HG02885 (cell line): ENCODE data around the gene SNAP91.
"Not testable (repeated sequence)": the region's sequence is repeated elsewhere in the genome, so short reads cannot be mapped to it uniquely, and the experiment has no call there.

ENCODE experiments used
- ATAC-seq: cut with Tn5 transposase; IDR thresholded peaks from one replicate; pipeline ENCODE4 v1.9.1; 2021; ENCODE audit warnings: mild to moderate bottlenecking; ENCODE audit not compliant: unreplicated experiment, poor library complexity

Gene SNAP91

GRCh38 chr6:83708970-83709747, at the start of gene SNAP91:
SNAP91 (minus strand) TSS chr6:83709101; CDS start chr6:83707927, 1,174 bp downstream.
- ATAC-seq, result no peak

- no peak for ATAC-seq
Measured at GRCh38 chr6:83758533-83758932, 49.6 kb upstream of the SNAP91 start.

- no peak for ATAC-seq
Measured at GRCh38 chr6:83757021-83757420, 48.1 kb upstream of the SNAP91 start.

GRCh38 chr6:83756565-83756964, 47.7 kb upstream of the SNAP91 start:
- no peak for ATAC-seq

GRCh38 chr6:83752375-83752774, 43.5 kb upstream of the SNAP91 start:
- not testable (repeated sequence) for ATAC-seq

GRCh38 chr6:83741089-83741488, 32.2 kb upstream of the SNAP91 start:
- ATAC-seq, result no peak

- no peak for ATAC-seq
Measured at GRCh38 chr6:83735461-83735860, 26.6 kb upstream of the SNAP91 start.

- no peak for ATAC-seq
Measured at GRCh38 chr6:83729871-83730270, 21.0 kb upstream of the SNAP91 start.

- ATAC-seq, result no peak
Measured at GRCh38 chr6:83722876-83723275, 14.0 kb upstream of the SNAP91 start.

GRCh38 chr6:83717809-83718208, 8.9 kb upstream of the SNAP91 start:
- ATAC-seq, result no peak

GRCh38 chr6:83711958-83712357, 3.1 kb upstream of the SNAP91 start:
- no peak for ATAC-seq

GRCh38 chr6:83709748-83710050, 798 bp upstream of the SNAP91 start:
- no peak for ATAC-seq

- no peak for ATAC-seq
Measured at GRCh38 chr6:83708546-83708969, 343 bp downstream of the SNAP91 start.

- ATAC-seq, result no peak
Measured at GRCh38 chr6:83707829-83708545, 914 bp downstream of the SNAP91 start.

GRCh38 chr6:83702749-83703148, 6.2 kb downstream of the SNAP91 start:
- ATAC-seq, result no peak

- no peak for ATAC-seq
Measured at GRCh38 chr6:83702077-83702476, 6.8 kb downstream of the SNAP91 start.

- ATAC-seq, result no peak
Measured at GRCh38 chr6:83696674-83697073, 12.2 kb downstream of the SNAP91 start.

GRCh38 chr6:83685481-83685880, 23.4 kb downstream of the SNAP91 start:
- no peak for ATAC-seq

- ATAC-seq, result no peak
Measured at GRCh38 chr6:83677791-83678190, 31.1 kb downstream of the SNAP91 start.

GRCh38 chr6:83637953-83638352, 70.9 kb downstream of the SNAP91 start:
- ATAC-seq, result no peak

- no peak for ATAC-seq
Measured at GRCh38 chr6:83636800-83637199, 72.1 kb downstream of the SNAP91 start.

- ATAC-seq, result no peak
Measured at GRCh38 chr6:83633609-83634008, 75.3 kb downstream of the SNAP91 start.
